Panc1 (cell line): ENCODE results near the gene OPN1LW.
"Not testable (repeated sequence)": the region's sequence is repeated elsewhere in the genome, so short reads cannot be mapped to it uniquely, and the experiment has no call there.

Source experiments
- CTCF ChIP-seq: fragments of 450-650 bp; IDR thresholded peaks from 2 replicates; pipeline ENCODE4 v1.5.1; 2017; ENCODE audit warnings: mild to moderate bottlenecking
- POLR2AphosphoS5 ChIP-seq: IDR thresholded peaks from 2 replicates; pipeline ENCODE4 v1.6.1; 2012; ENCODE audit warnings: mild to moderate bottlenecking, low read depth, low read length, moderate library complexity
- SIN3A ChIP-seq: IDR thresholded peaks from 2 replicates; pipeline ENCODE4 v1.6.1; 2012; ENCODE audit warnings: low read depth, mild to moderate bottlenecking, low read length, moderate library complexity, borderline replicate concordance; ENCODE audit not compliant: insufficient read depth
- TCF7L2 ChIP-seq: IDR thresholded peaks from 2 replicates; pipeline ENCODE4 v1.6.1; 2011; ENCODE audit warnings: mild to moderate bottlenecking, low read depth, low read length, inconsistent platforms
- TF ChIP-seq, protein P1 (sequence below), 2 experiments: IDR thresholded peaks; 2 replicates each; pipeline ENCODE4 v1.6.1; 2011 to 2012; ENCODE audit warnings: low read depth in 2 of 2, control low read depth in 1 of 2, low read length in 1 of 2, mild to moderate bottlenecking in 1 of 2, moderate library complexity in 1 of 2; ENCODE audit not compliant: insufficient read depth in 1 of 2

GRCh38 chrX:154159345-154159744, 15.3 kb downstream of the OPN1LW start:
- not testable (repeated sequence) for TF ChIP-seq CTCF, POLR2AphosphoS5, SIN3A, TCF7L2
- TF ChIP-seq, protein P1, sequence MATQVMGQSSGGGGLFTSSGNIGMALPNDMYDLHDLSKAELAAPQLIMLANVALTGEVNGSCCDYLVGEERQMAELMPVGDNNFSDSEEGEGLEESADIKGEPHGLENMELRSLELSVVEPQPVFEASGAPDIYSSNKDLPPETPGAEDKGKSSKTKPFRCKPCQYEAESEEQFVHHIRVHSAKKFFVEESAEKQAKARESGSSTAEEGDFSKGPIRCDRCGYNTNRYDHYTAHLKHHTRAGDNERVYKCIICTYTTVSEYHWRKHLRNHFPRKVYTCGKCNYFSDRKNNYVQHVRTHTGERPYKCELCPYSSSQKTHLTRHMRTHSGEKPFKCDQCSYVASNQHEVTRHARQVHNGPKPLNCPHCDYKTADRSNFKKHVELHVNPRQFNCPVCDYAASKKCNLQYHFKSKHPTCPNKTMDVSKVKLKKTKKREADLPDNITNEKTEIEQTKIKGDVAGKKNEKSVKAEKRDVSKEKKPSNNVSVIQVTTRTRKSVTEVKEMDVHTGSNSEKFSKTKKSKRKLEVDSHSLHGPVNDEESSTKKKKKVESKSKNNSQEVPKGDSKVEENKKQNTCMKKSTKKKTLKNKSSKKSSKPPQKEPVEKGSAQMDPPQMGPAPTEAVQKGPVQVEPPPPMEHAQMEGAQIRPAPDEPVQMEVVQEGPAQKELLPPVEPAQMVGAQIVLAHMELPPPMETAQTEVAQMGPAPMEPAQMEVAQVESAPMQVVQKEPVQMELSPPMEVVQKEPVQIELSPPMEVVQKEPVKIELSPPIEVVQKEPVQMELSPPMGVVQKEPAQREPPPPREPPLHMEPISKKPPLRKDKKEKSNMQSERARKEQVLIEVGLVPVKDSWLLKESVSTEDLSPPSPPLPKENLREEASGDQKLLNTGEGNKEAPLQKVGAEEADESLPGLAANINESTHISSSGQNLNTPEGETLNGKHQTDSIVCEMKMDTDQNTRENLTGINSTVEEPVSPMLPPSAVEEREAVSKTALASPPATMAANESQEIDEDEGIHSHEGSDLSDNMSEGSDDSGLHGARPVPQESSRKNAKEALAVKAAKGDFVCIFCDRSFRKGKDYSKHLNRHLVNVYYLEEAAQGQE (IDR thresholded peaks at IDR 0.05; ENCODE audit: insufficient read depth in 1 of 2, low read depth in 2 of 2, low read length in 1 of 2), result not testable (repeated sequence)
